ENCODE results near the gene PRRG2. TPM values are rescaled to one million over a fixed set of nuclear protein-coding genes. Genes with fewer than 3 reads are reported as not detected.

PRRG2 gene
- total and polyA plus RNA-seq, 10 of the 15 experiments (the other 5 are each of a cell fraction or from before 2014, with no cell fraction given), result 0.09 to 2.1 (median 0.86) TPM

DNA sequence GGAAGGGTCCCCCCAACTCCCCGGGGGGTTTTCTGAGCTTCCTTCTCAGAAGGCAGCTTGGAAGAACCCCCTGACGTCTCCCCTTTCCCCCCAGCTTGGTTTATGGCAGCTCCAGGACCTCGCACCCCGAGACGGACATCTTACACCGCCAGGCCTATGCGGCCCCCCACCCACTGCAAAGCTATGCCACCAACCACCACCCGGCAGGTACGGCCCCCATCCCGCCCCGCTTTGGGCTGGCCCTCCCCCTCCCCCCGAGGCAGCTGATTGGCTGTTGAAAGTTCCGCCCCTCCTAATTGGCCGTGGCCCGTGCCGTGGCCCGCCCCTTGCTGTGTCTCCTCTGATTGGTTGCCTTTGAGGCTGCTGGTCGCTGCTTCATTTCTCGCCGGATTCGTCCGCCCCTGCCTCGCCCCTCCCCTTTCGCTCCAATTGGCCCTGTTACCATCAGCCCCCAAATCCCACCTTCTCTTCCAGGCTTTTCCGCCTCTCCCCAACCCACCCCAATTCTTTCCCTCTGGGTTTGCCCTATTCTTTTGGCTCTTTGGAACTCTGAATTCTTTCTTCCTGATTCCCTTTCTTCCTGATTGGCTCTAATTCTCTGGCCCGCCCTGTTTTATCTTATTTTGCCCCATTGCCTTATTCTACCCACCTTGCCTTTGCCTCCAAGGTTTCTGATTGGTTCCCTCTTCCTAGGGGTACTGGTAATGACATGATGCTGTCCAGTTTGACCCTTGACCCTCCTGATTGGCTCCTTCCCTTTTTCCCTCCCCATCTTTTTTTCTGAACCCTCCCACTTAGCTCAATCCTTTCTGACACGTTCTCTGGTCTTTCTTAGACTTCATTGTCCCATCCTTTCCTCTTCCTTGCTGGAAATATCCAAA lies 12.4 kb downstream of the PRRG2 start (continued):
- TF ChIP-seq IKZF1 (conservative IDR thresholded peaks at IDR 0.05) (no peak), RELA (IDR thresholded peaks at IDR 0.05; ENCODE audit: borderline replicate concordance, partially characterized antibody) (no peak), SP1 (IDR thresholded peaks at IDR 0.05; ENCODE audit: low read depth, low read length) (peak; percentile 92), BMI1 (IDR thresholded peaks at IDR 0.05; ENCODE audit: borderline replicate concordance) (no peak), POLR2AphosphoS5 (IDR thresholded peaks at IDR 0.05; ENCODE audit: low read length) (no peak), YY1 (IDR thresholded peaks at IDR 0.05; ENCODE audit: low read depth, low read length) (no peak; the same call in 1 of the 2 replicates), BACH1 (IDR thresholded peaks at IDR 0.05; ENCODE audit: borderline replicate concordance) (no peak), STAT3 (IDR thresholded peaks at IDR 0.05; ENCODE audit: low read depth, low read length) (no peak), NRF1 (conservative IDR thresholded peaks at IDR 0.05; ENCODE audit: low read depth, low read length) (no peak), NFIC (IDR thresholded peaks at IDR 0.05; ENCODE audit: low read depth, low read length) (no peak), JUND (IDR thresholded peaks at IDR 0.05; ENCODE audit: low read depth, low read length) (no peak), TBL1XR1 (IDR thresholded peaks at IDR 0.05; ENCODE audit: low read depth, low read length) (no peak), TCF7 (IDR thresholded peaks at IDR 0.05; ENCODE audit: borderline replicate concordance) (no peak), SPI1 (IDR thresholded peaks at IDR 0.05; ENCODE audit: borderline replicate concordance, insufficient read depth, low read depth, low read length) (no peak), RAD21 (IDR thresholded peaks at IDR 0.05; ENCODE audit: insufficient read depth, low read depth, low read length) (no peak), FOXK2 (IDR thresholded peaks at IDR 0.05) (peak; percentile 85)
- TF ChIP-seq, protein P1, sequence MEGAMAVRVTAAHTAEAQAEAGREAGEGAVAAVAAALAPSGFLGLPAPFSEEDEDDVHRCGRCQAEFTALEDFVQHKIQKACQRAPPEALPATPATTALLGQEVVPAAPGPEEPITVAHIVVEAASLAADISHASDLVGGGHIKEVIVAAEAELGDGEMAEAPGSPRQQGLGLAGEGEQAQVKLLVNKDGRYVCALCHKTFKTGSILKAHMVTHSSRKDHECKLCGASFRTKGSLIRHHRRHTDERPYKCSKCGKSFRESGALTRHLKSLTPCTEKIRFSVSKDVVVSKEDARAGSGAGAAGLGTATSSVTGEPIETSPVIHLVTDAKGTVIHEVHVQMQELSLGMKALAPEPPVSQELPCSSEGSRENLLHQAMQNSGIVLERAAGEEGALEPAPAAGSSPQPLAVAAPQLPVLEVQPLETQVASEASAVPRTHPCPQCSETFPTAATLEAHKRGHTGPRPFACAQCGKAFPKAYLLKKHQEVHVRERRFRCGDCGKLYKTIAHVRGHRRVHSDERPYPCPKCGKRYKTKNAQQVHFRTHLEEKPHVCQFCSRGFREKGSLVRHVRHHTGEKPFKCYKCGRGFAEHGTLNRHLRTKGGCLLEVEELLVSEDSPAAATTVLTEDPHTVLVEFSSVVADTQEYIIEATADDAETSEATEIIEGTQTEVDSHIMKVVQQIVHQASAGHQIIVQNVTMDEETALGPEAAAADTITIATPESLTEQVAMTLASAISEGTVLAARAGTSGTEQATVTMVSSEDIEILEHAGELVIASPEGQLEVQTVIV (IDR thresholded peaks at IDR 0.05; ENCODE audit: borderline replicate concordance, partially characterized antibody), result no peak
- TF ChIP-seq, protein P2, sequence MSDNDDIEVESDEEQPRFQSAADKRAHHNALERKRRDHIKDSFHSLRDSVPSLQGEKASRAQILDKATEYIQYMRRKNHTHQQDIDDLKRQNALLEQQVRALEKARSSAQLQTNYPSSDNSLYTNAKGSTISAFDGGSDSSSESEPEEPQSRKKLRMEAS (IDR thresholded peaks at IDR 0.05; ENCODE audit: low read depth, low read length), result no peak
- TF ChIP-seq, protein P3, sequence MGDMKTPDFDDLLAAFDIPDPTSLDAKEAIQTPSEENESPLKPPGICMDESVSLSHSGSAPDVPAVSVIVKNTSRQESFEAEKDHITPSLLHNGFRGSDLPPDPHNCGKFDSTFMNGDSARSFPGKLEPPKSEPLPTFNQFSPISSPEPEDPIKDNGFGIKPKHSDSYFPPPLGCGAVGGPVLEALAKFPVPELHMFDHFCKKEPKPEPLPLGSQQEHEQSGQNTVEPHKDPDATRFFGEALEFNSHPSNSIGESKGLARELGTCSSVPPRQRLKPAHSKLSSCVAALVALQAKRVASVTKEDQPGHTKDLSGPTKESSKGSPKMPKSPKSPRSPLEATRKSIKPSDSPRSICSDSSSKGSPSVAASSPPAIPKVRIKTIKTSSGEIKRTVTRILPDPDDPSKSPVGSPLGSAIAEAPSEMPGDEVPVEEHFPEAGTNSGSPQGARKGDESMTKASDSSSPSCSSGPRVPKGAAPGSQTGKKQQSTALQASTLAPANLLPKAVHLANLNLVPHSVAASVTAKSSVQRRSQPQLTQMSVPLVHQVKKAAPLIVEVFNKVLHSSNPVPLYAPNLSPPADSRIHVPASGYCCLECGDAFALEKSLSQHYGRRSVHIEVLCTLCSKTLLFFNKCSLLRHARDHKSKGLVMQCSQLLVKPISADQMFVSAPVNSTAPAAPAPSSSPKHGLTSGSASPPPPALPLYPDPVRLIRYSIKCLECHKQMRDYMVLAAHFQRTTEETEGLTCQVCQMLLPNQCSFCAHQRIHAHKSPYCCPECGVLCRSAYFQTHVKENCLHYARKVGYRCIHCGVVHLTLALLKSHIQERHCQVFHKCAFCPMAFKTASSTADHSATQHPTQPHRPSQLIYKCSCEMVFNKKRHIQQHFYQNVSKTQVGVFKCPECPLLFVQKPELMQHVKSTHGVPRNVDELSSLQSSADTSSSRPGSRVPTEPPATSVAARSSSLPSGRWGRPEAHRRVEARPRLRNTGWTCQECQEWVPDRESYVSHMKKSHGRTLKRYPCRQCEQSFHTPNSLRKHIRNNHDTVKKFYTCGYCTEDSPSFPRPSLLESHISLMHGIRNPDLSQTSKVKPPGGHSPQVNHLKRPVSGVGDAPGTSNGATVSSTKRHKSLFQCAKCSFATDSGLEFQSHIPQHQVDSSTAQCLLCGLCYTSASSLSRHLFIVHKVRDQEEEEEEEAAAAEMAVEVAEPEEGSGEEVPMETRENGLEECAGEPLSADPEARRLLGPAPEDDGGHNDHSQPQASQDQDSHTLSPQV (IDR thresholded peaks at IDR 0.05), result no peak
- TF ChIP-seq, protein P4, sequence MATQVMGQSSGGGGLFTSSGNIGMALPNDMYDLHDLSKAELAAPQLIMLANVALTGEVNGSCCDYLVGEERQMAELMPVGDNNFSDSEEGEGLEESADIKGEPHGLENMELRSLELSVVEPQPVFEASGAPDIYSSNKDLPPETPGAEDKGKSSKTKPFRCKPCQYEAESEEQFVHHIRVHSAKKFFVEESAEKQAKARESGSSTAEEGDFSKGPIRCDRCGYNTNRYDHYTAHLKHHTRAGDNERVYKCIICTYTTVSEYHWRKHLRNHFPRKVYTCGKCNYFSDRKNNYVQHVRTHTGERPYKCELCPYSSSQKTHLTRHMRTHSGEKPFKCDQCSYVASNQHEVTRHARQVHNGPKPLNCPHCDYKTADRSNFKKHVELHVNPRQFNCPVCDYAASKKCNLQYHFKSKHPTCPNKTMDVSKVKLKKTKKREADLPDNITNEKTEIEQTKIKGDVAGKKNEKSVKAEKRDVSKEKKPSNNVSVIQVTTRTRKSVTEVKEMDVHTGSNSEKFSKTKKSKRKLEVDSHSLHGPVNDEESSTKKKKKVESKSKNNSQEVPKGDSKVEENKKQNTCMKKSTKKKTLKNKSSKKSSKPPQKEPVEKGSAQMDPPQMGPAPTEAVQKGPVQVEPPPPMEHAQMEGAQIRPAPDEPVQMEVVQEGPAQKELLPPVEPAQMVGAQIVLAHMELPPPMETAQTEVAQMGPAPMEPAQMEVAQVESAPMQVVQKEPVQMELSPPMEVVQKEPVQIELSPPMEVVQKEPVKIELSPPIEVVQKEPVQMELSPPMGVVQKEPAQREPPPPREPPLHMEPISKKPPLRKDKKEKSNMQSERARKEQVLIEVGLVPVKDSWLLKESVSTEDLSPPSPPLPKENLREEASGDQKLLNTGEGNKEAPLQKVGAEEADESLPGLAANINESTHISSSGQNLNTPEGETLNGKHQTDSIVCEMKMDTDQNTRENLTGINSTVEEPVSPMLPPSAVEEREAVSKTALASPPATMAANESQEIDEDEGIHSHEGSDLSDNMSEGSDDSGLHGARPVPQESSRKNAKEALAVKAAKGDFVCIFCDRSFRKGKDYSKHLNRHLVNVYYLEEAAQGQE (IDR thresholded peaks at IDR 0.05; ENCODE audit: low read depth, low read length), result no peak
